ENCODE data around the gene SLC35E1. TPM values are rescaled to one million over a fixed set of nuclear protein-coding genes. Genes with fewer than 3 reads are reported as not detected.
A peak's percentile ranks its signal among the peaks of the same experiment; 100 is the strongest.

Gene SLC35E1
- polyA plus RNA-seq, 1 of the 3 experiments (the other 2 are of a cell fraction) = 23.5 TPM

GRCh38 chr19:16518483-16519229, 53.6 kb downstream of the SLC35E1 start:
- Histone ChIP-seq H3K9ac (no peak overlapping the region), H3K27ac (ENCODE audit: low read depth in 2 of 2, low read length in 1 of 2) (no peak overlapping the region), H3K27me3 (ENCODE audit: insufficient read depth) (no peaks in the 10 kb centered on the region), H3K4me3 (ENCODE audit: low read depth in 2 of 2, low read length in 1 of 2) (no peak overlapping the region), H2AFZ (ENCODE audit: low read depth) (no peak overlapping the region), H3K9me3 (no peaks in the 10 kb centered on the region), H3K9me2 (no peaks in the 10 kb centered on the region), H3K4me1 (ENCODE audit: control insufficient read depth in 1 of 2, insufficient read depth in 2 of 2, low read depth in 1 of 2, low read length in 1 of 2) (no peaks in the 10 kb centered on the region), H3K79me2 (ENCODE audit: insufficient read depth) (no peaks in the 10 kb centered on the region), H4K20me1 (ENCODE audit: insufficient read depth) (0 out of 2 replicates have a peak, but pooled peaks cover 8% of the 10 kb centered on the region), H3K36me3 (replicated peaks in 1 of 2; ENCODE audit: control insufficient read depth in 1 of 2, insufficient read depth in 2 of 2, low read length in 1 of 2) (peaks cover 26 to 71% of the 10 kb centered on the region in 2 experiments), H3K4me2 (no peak overlapping the region), H3F3A (replicated peaks; ENCODE audit: insufficient read depth) (peaks cover 6% of the 10 kb centered on the region)
- 96% methylated on average over 29 of the region's 33 CpGs for WGBS (ENCODE audit: low lambda C conversion rate)
- peak; percentile 61 for DNase-seq
- POLR2A ChIA-PET = interaction anchor here (0.6 to 1.8 kb wide), 2 partner anchors 17 to 35 kb away, joined by 3 to 5 read pairs; no protein-coding TSS in a partner anchor
- no peak for TF ChIP-seq GATA2 (CRISPR knock-in tag; IDR thresholded peaks at IDR 0.05)
- 0 out of 2 replicates have a peak, but pooled peaks have one; percentile 20 for TF ChIP-seq CTCF (IDR thresholded peaks at IDR 0.05)
- CTCF ChIA-PET = interaction anchor here (2.1 kb wide), 1 partner anchor 77 kb away, joined by 6 read pairs; no protein-coding TSS in a partner anchor

- Histone ChIP-seq H3K27ac (ENCODE audit: low read depth in 2 of 2, low read length in 1 of 2) (no peak overlapping the region), H3K9me3 (no peaks in the 10 kb centered on the region), H3F3A (replicated peaks; ENCODE audit: insufficient read depth) (peaks cover 6% of the 10 kb centered on the region), H3K9ac (no peak overlapping the region), H3K27me3 (ENCODE audit: insufficient read depth) (no peaks in the 10 kb centered on the region), H3K4me3 (ENCODE audit: low read depth in 2 of 2, low read length in 1 of 2) (no peak overlapping the region), H3K9me2 (no peaks in the 10 kb centered on the region), H3K79me2 (ENCODE audit: insufficient read depth) (no peaks in the 10 kb centered on the region), H4K20me1 (ENCODE audit: insufficient read depth) (0 out of 2 replicates have a peak, but pooled peaks cover 8% of the 10 kb centered on the region), H3K4me2 (no peak overlapping the region), H3K4me1 (ENCODE audit: control insufficient read depth in 1 of 2, insufficient read depth in 2 of 2, low read depth in 1 of 2, low read length in 1 of 2) (no peaks in the 10 kb centered on the region), H3K36me3 (replicated peaks in 1 of 2; ENCODE audit: control insufficient read depth in 1 of 2, insufficient read depth in 2 of 2, low read length in 1 of 2) (peaks cover 23 to 65% of the 10 kb centered on the region in 2 experiments), H2AFZ (ENCODE audit: low read depth) (no peak overlapping the region)
- no peak for DNase-seq
- ChIA-PET POLR2A (interaction anchor here (0.6 to 1.8 kb wide), 2 partner anchors 17 to 35 kb away, joined by 3 to 5 read pairs; no protein-coding TSS in a partner anchor), CTCF (interaction anchor here (2.1 to 2.2 kb wide), 2 partner anchors 9 to 76 kb away, joined by 6 to 12 read pairs; no protein-coding TSS in a partner anchor)
- TF ChIP-seq ELF1 (IDR thresholded peaks at IDR 0.05) (no peak), RCOR1 (IDR thresholded peaks at IDR 0.05; ENCODE audit: low read length) (no peak), TEAD4 (IDR thresholded peaks at IDR 0.05; ENCODE audit: borderline replicate concordance, insufficient read depth) (no peak), IRF3 (IDR thresholded peaks at IDR 0.05; ENCODE audit: low read depth, low read length) (no peak), NRF1 (IDR thresholded peaks at IDR 0.05; ENCODE audit: low read depth, low read length) (no peak), CHD2 (IDR thresholded peaks at IDR 0.05; ENCODE audit: low read length, partially characterized antibody) (no peak), MAX (IDR thresholded peaks at IDR 0.05; ENCODE audit: low read depth) (no peak), FOXJ3 (CRISPR knock-in tag; IDR thresholded peaks at IDR 0.05) (no peak), MEF2A (IDR thresholded peaks at IDR 0.05; ENCODE audit: borderline replicate concordance, low read depth) (no peak), ZBTB33 (IDR thresholded peaks at IDR 0.05; ENCODE audit: borderline replicate concordance, low read depth) (no peak), TAF1 (IDR thresholded peaks at IDR 0.05; ENCODE audit: borderline replicate concordance, low read depth, low read length) (no peak), NFIC (IDR thresholded peaks at IDR 0.05; ENCODE audit: borderline replicate concordance) (no peak), EZH2phosphoT487 (IDR thresholded peaks at IDR 0.05; ENCODE audit: borderline replicate concordance, low read depth) (no peak), GATA2 (CRISPR knock-in tag; IDR thresholded peaks at IDR 0.05) (no peak)
- 88% methylated on average over 14 of the region's 14 CpGs for whole genome bisulfite sequencing (ENCODE audit: low lambda C conversion rate)
Measured at GRCh38 chr19:16518061-16518460, 54.2 kb downstream of the SLC35E1 start.
